Upper lobe of right lung (tissue), 1 donor: Measurements from ENCODE around the gene CCNL2. TPM values are rescaled to one million over a fixed set of nuclear protein-coding genes. Genes with fewer than 3 reads are reported as not detected.

Source experiments
- ATAC-seq: fragments of 200-7000 bp; cut with Tn5 transposase; one replicate; pipeline ENCODE4 v1.9.1; 2020; ENCODE audit warnings: mild to moderate bottlenecking, moderate library complexity
- DNase-seq: peaks from one replicate; pipeline ENCODE4 v3.0.0-alpha.2; 2020
- H3K27ac ChIP-seq: fragments of 200-600 bp; one replicate; pipeline ENCODE4 v1.8.0; 2022
- H3K27me3 ChIP-seq: fragments of 200-600 bp; one replicate; pipeline ENCODE4 v1.8.0; 2022; ENCODE audit warnings: mild to moderate bottlenecking
- H3K36me3 ChIP-seq: fragments of 200-600 bp; one replicate; pipeline ENCODE4 v1.8.0; 2022
- H3K4me1 ChIP-seq: fragments of 200-600 bp; one replicate; pipeline ENCODE4 v1.8.0; 2022
- H3K4me3 ChIP-seq: fragments of 200-600 bp; one replicate; pipeline ENCODE4 v1.8.0; 2022; ENCODE audit warnings: mild to moderate bottlenecking
- H3K9me3 ChIP-seq: fragments of 200-600 bp; one replicate; pipeline ENCODE4 v1.8.0; 2022
- CTCF ChIP-seq: fragments of 200-600 bp; IDR thresholded peaks from one replicate; pipeline ENCODE4 v1.8.0; 2022; ENCODE audit warnings: antibody characterized with exemption
- intact Hi-C: fragments of 100-400 bp; cut with DNase I; formaldehyde crosslinking; loops from one replicate; pipeline ENCODE4 v1.11.0; 2022
- total RNA-seq: library from RNA; stranded (reverse); fragmentation: NEBNext Ultra II Directional; extraction: Animal tissue kit (Norgen Biotek cat#: 25700); gene quantifications from one replicate; pipeline ENCODE4 v1.2.1, GENCODE V29; 2021
- donor health status: DM: no; HTN: yes; CAD: no; lungs with severe emphysema.

CCNL2 gene
- total RNA-seq, 1 donor from 2014 or later = 165 TPM

- Histone ChIP-seq H3K4me1 (peaks cover 58% of the 10 kb centered on the region), H3K9me3 (no peaks in the 10 kb centered on the region), H3K27ac (peak overlapping the region; percentile 11), H3K36me3 (no peaks in the 10 kb centered on the region), H3K27me3 (no peaks in the 10 kb centered on the region), H3K4me3 (peak overlapping the region; percentile 57)
- ATAC-seq (no peak), DNase-seq (no peak)
- intact Hi-C loops = no loop called here
- no peak for TF ChIP-seq CTCF
Measured at GRCh38 chr1:1435911-1436629, 36.9 kb upstream of the CCNL2 start.

GRCh38 chr1:1435106-1435903, 36.2 kb upstream of the CCNL2 start, which contains the start of gene VWA1:
VWA1 (plus strand) TSS chr1:1435690; CDS start chr1:1435749, 59 bp downstream.
- H3K27ac ChIP-seq = peak within 1 kb of the TSS; percentile 91
- H3K36me3 ChIP-seq = no peaks in the 10 kb centered on the region
- no peaks in the 10 kb centered on the region for H3K9me3 ChIP-seq
- TF ChIP-seq CTCF = no peak
- H3K4me1 ChIP-seq = peaks cover 58% of the 10 kb centered on the region
- intact Hi-C loops = no loop called here
- H3K4me3 ChIP-seq = peak within 1 kb of the TSS; percentile 57
- ATAC-seq (peak; percentile 63), DNase-seq (peak; percentile 87)
- H3K27me3 ChIP-seq = no peaks in the 10 kb centered on the region

- ATAC-seq (no peak), DNase-seq (no peak)
- peaks cover 63% of the 10 kb centered on the region for H3K4me1 ChIP-seq
- intact Hi-C loops = no loop called here
- H3K27ac ChIP-seq = peak overlapping the region; percentile 91
- no peaks in the 10 kb centered on the region for H3K27me3 ChIP-seq
- H3K4me3 ChIP-seq = peak overlapping the region; percentile 57
- no peak for TF ChIP-seq CTCF
- H3K9me3 ChIP-seq = no peaks in the 10 kb centered on the region
- H3K36me3 ChIP-seq = no peaks in the 10 kb centered on the region
Measured at GRCh38 chr1:1434824-1435105, 35.6 kb upstream of the CCNL2 start.

- intact Hi-C loops = no loop called here
- TF ChIP-seq CTCF = no peak
- peak overlapping the region; percentile 57 for H3K4me3 ChIP-seq
- H3K4me1 ChIP-seq = peaks cover 68% of the 10 kb centered on the region
- DNase-seq = peak; percentile 88
- no peaks in the 10 kb centered on the region for H3K27me3 ChIP-seq
- peak overlapping the region; percentile 91 for H3K27ac ChIP-seq
- no peaks in the 10 kb centered on the region for H3K36me3 ChIP-seq
- peak; percentile 2 for ATAC-seq
- H3K9me3 ChIP-seq = no peaks in the 10 kb centered on the region
Measured at GRCh38 chr1:1434131-1434823, 35.1 kb upstream of the CCNL2 start.

GRCh38 chr1:1433804-1434130, 34.6 kb upstream of the CCNL2 start:
- peaks cover 70% of the 10 kb centered on the region for H3K4me1 ChIP-seq
- peak; percentile 78 for DNase-seq
- no peaks in the 10 kb centered on the region for H3K9me3 ChIP-seq
- TF ChIP-seq CTCF = no peak
- peak overlapping the region; percentile 91 for H3K27ac ChIP-seq
- intact Hi-C loops = no loop called here
- ATAC-seq = peak; percentile 0
- H3K27me3 ChIP-seq = no peaks in the 10 kb centered on the region
- H3K4me3 ChIP-seq = peak overlapping the region; percentile 57
- no peaks in the 10 kb centered on the region for H3K36me3 ChIP-seq
